Measurements from ENCODE around the gene PLVAP. TPM values are rescaled to one million over a fixed set of nuclear protein-coding genes. Genes with fewer than 3 reads are reported as not detected.

The PLVAP gene
- total and polyA plus RNA-seq, 9 of the 15 experiments (the other 6 are each of a cell fraction or from before 2014, with no cell fraction given) = 0.09 to 0.84 (median 0.51) TPM; not detected in 4

GRCh38 chr19:17359905-17360800 is 17.0 kb downstream of the PLVAP start (continued):
- TF ChIP-seq UBTF (IDR thresholded peaks at IDR 0.05; ENCODE audit: borderline replicate concordance in 1 of 2, low read depth in 2 of 2, low read length in 2 of 2) (no peak), HDAC3 (IDR thresholded peaks at IDR 0.05; ENCODE audit: borderline replicate concordance, partially characterized antibody) (no peak), ZKSCAN8 (CRISPR knock-in tag; IDR thresholded peaks at IDR 0.05) (peak; percentile 93), NKRF (IDR thresholded peaks at IDR 0.05; ENCODE audit: borderline replicate concordance) (no peak), KDM1A (IDR thresholded peaks at IDR 0.05) (peak; percentile 30 to 61; a peak in 1 of 4 replicates), ZNF764 (CRISPR knock-in tag; IDR thresholded peaks at IDR 0.05; ENCODE audit: low read depth) (no peak), SMARCA5 (IDR thresholded peaks at IDR 0.05) (no peak), XRCC3 (IDR thresholded peaks at IDR 0.05) (no peak), MEF2D (tag; conservative IDR thresholded peaks at IDR 0.05; ENCODE audit: low read depth) (no peak), ESRRA (IDR thresholded peaks at IDR 0.05; ENCODE audit: borderline replicate concordance, low read depth) (0 out of 2 replicates have a peak, but pooled peaks have one; percentile 24)

All from K562 (cell line).